GM04503 (cell line): ENCODE results near the gene TLR2.

ENCODE experiments used
- DNase-seq: peaks from one replicate; pipeline ENCODE4 v3.0.0-alpha.2; 2012; ENCODE audit warnings: low read depth

TLR2 gene

GRCh38 chr4:153731239-153731638, 47.2 kb downstream of the TLR2 start:
- DNase-seq: peak; percentile 49

GRCh38 chr4:153733751-153734448, 49.8 kb downstream of the TLR2 start:
- no peak for DNase-seq

- DNase-seq: no peak
Measured at GRCh38 chr4:153735906-153736461, 51.9 kb downstream of the TLR2 start.

GRCh38 chr4:153741541-153741940, 57.5 kb downstream of the TLR2 start:
- no peak for DNase-seq

- DNase-seq: no peak
Measured at GRCh38 chr4:153745651-153746050, 61.6 kb downstream of the TLR2 start.

- DNase-seq: no peak
Measured at GRCh38 chr4:153747406-153747955, 63.4 kb downstream of the TLR2 start.

- DNase-seq: peak; percentile 30
Measured at GRCh38 chr4:153748378-153748777, 64.3 kb downstream of the TLR2 start.

- DNase-seq: no peak
Measured at GRCh38 chr4:153750197-153750817, 66.2 kb downstream of the TLR2 start.

- no peak for DNase-seq
Measured at GRCh38 chr4:153755186-153755585, 71.1 kb downstream of the TLR2 start.
